Keratinocyte (primary cell): ENCODE measurements around the gene ANKMY1. TPM values are rescaled to one million over a fixed set of nuclear protein-coding genes. Genes with fewer than 3 reads are reported as not detected.

ENCODE experiments used
- DNase-seq: peaks from one replicate; pipeline ENCODE4 v3.0.0-alpha.2; 2011; ENCODE audit warnings: low read depth, missing footprints, low spot score
- FAIRE-seq: peaks from 2 replicates; lab custom pipeline; 2011; peaks lifted over from hg19 to GRCh38; lab: Jason Lieb, UNC
- H2AFZ ChIP-seq: 2 replicates; pipeline ENCODE4 v1.6.0; 2012; ENCODE audit warnings: low read length, control low read depth, inconsistent platforms; ENCODE audit not compliant: control insufficient read depth
- H3K27ac ChIP-seq: 2 replicates; pipeline ENCODE4 v1.5.1; 2011; ENCODE audit warnings: low read length; ENCODE audit not compliant: control insufficient read depth, insufficient read depth
- H3K27me3 ChIP-seq: 3 replicates; pipeline ENCODE4 v1.6.0; 2011; ENCODE audit warnings: low read length; ENCODE audit not compliant: control insufficient read depth, insufficient read depth; ENCODE audit errors: extremely low read depth
- H3K36me3 ChIP-seq, 2 experiments: 2 replicates in 1 of 2; 3 replicates in 1 of 2; pipeline ENCODE4 v1.5.1; 2011; ENCODE audit warnings: low read length in 2 of 2, mild to moderate bottlenecking in 1 of 2; ENCODE audit not compliant: control insufficient read depth in 2 of 2, insufficient read depth in 2 of 2; ENCODE audit errors: extremely low read depth in 1 of 2
- H3K4me1 ChIP-seq: 3 replicates; pipeline ENCODE4 v1.5.1; 2011; ENCODE audit warnings: low read length; ENCODE audit not compliant: control insufficient read depth, insufficient read depth; ENCODE audit errors: extremely low read depth
- H3K4me2 ChIP-seq: 3 replicates; pipeline ENCODE4 v1.6.0; 2011; ENCODE audit warnings: low read depth, low read length; ENCODE audit not compliant: control insufficient read depth, insufficient read depth; ENCODE audit errors: extremely low read depth
- H3K4me3 ChIP-seq, 3 experiments: fragments of 200-600 bp in 1 of 3; sonication (generic) in 1 of 3; 2 replicates in 2 of 3; 3 replicates in 1 of 3; pipeline ENCODE4 v1.5.1; 2011 to 2016; ENCODE audit warnings: low read length in 3 of 3, mild to moderate bottlenecking in 3 of 3, control low read depth in 2 of 3, inconsistent platforms in 1 of 3, low read depth in 1 of 3, mixed read lengths in 1 of 3, mixed run types in 1 of 3, moderate library complexity in 1 of 3; ENCODE audit not compliant: control insufficient read depth in 2 of 3, insufficient read depth in 2 of 3; ENCODE audit errors: extremely low read depth in 1 of 3
- H3K79me2 ChIP-seq: 2 replicates; pipeline ENCODE4 v1.6.0; 2012; ENCODE audit warnings: low read length; ENCODE audit not compliant: control insufficient read depth, insufficient read depth
- H3K9ac ChIP-seq: 3 replicates; pipeline ENCODE4 v1.6.0; 2011; ENCODE audit warnings: low read length; ENCODE audit not compliant: control insufficient read depth, insufficient read depth; ENCODE audit errors: extremely low read depth
- H3K9me1 ChIP-seq: 3 replicates; pipeline ENCODE4 v1.6.0; 2011; ENCODE audit warnings: low read length; ENCODE audit not compliant: control insufficient read depth, insufficient read depth; ENCODE audit errors: extremely low read depth
- H3K9me3 ChIP-seq: 2 replicates; pipeline ENCODE4 v1.5.1; 2012; ENCODE audit warnings: low read depth, low read length; ENCODE audit not compliant: control insufficient read depth
- H4K20me1 ChIP-seq: 3 replicates; pipeline ENCODE4 v1.6.0; 2011; ENCODE audit warnings: low read length; ENCODE audit not compliant: control insufficient read depth, insufficient read depth; ENCODE audit errors: extremely low read depth
- CTCF ChIP-seq, 3 experiments: IDR thresholded peaks in 1 of 3; conservative IDR thresholded peaks in 1 of 3; optimal IDR thresholded peaks in 1 of 3; 2 replicates in 2 of 3; 3 replicates in 1 of 3; pipeline versions ENCODE3 to v1.5.1; 2011; ENCODE audit warnings: low read length in 3 of 3, mild to moderate bottlenecking in 3 of 3, moderate library complexity in 2 of 3, control low read depth in 1 of 3, inconsistent platforms in 1 of 3; ENCODE audit not compliant: insufficient read depth in 2 of 3; ENCODE audit errors: extremely low read depth in 1 of 3
- EZH2 ChIP-seq: IDR thresholded peaks from one replicate; pipeline ENCODE4 v1.6.1; 2012; ENCODE audit warnings: inconsistent platforms, mild to moderate bottlenecking, low read length, moderate library complexity
- dilution Hi-C: fragments of 300-500 bp; cut with MboI; formaldehyde crosslinking; loops from one replicate; pipeline ENCODE4 v1.7.0; 2020; ENCODE audit warnings: low sequenced_read_pairs; ENCODE audit not compliant: extremely low pct_ligation_motif_present
- polyA plus RNA-seq, 5 experiments: library from polyadenylated mRNA; depleted of rRNA in 3 of 5; stranded (reverse) in 3 of 5; stranded (forward) in 1 of 5; unstranded in 1 of 5; fragments of >200 nt; gene quantifications; 1 replicate in 1 of 5; 2 replicates in 3 of 5; 3 replicates in 1 of 5; pipeline versions ENCODE4 v1.2.1 to v1.2.3, GENCODE V29; 2011 to 2012; ENCODE audit warnings: missing spikeins in 2 of 5, low read depth in 1 of 5, low replicate concordance in 1 of 5

The ANKMY1 gene
- polyA plus RNA-seq, 1 donor (not counting 4 experiments of a cell fraction or from before 2014, with no cell fraction given): 3.3 TPM

GRCh38 chr2:240596491-240596931, 38.7 kb upstream of the ANKMY1 start:
- no peaks in the 10 kb centered on the region for H3K9me3 ChIP-seq
- dilution Hi-C loops: no loop called here
- no peak overlapping the region for H3K9ac ChIP-seq
- H3K36me3 ChIP-seq: peaks cover 15 to 19% of the 10 kb centered on the region in 2 experiments
- H4K20me1 ChIP-seq: peaks cover 14% of the 10 kb centered on the region
- H3K4me2 ChIP-seq: no peak overlapping the region
- no peaks in the 10 kb centered on the region for H3K9me1 ChIP-seq
- no peaks in the 10 kb centered on the region for H3K27me3 ChIP-seq
- no peaks in the 10 kb centered on the region for H3K4me1 ChIP-seq
- no peak overlapping the region for H2AFZ ChIP-seq
- no peak overlapping the region for H3K4me3 ChIP-seq
- TF ChIP-seq EZH2 (no peak), CTCF (optimal IDR thresholded peaks at IDR 0.05 in 1 of 3, IDR thresholded peaks at IDR 0.05 in 1 of 3, conservative IDR thresholded peaks at IDR 0.05 in 1 of 3; ENCODE audit: extremely low read depth in 1 of 3, insufficient read depth in 2 of 3, low read length in 3 of 3) (no peak)
- DNase-seq: no peak
- no peak overlapping the region for H3K27ac ChIP-seq
- no peak for FAIRE-seq
- H3K79me2 ChIP-seq: peaks cover 11% of the 10 kb centered on the region

- H3K9me1 ChIP-seq: no peaks in the 10 kb centered on the region
- no peaks in the 10 kb centered on the region for H3K4me1 ChIP-seq
- DNase-seq (no peak), FAIRE-seq (no peak)
- peaks cover 12% of the 10 kb centered on the region for H3K79me2 ChIP-seq
- dilution Hi-C loops: no loop called here
- H3K4me2 ChIP-seq: no peak overlapping the region
- no peak overlapping the region for H3K27ac ChIP-seq
- no peak overlapping the region for H3K4me3 ChIP-seq
- peaks cover 14% of the 10 kb centered on the region for H4K20me1 ChIP-seq
- H3K9ac ChIP-seq: no peak overlapping the region
- peaks cover 15 to 19% of the 10 kb centered on the region in 2 experiments for H3K36me3 ChIP-seq
- H3K27me3 ChIP-seq: no peaks in the 10 kb centered on the region
- no peak overlapping the region for H2AFZ ChIP-seq
- H3K9me3 ChIP-seq: no peaks in the 10 kb centered on the region
- TF ChIP-seq CTCF (optimal IDR thresholded peaks at IDR 0.05 in 1 of 3, IDR thresholded peaks at IDR 0.05 in 1 of 3, conservative IDR thresholded peaks at IDR 0.05 in 1 of 3; ENCODE audit: extremely low read depth in 1 of 3, insufficient read depth in 2 of 3, low read length in 3 of 3): no peak
- TF ChIP-seq EZH2: no peak
Measured at GRCh38 chr2:240596080-240596460, 38.3 kb upstream of the ANKMY1 start.
